Skin epidermis (tissue), 12 donors: ENCODE data around the gene AGBL4.

Experiments
- H3K27ac ChIP-seq, 21 experiments: fragments of 200-600 bp; sonication (generic) in 11 of 21; one replicate each; pipeline ENCODE4 v1.5.0; 2020; ENCODE audit warnings: mild to moderate bottlenecking in 3 of 21, inconsistent platforms in 2 of 21, moderate library complexity in 2 of 21
- H3K4me3 ChIP-seq, 7 experiments: fragments of 200-600 bp; sonication (generic) in 2 of 7; one replicate each; pipeline ENCODE4 v1.5.0; 2020; ENCODE audit warnings: inconsistent platforms in 2 of 7, mild to moderate bottlenecking in 2 of 7, moderate library complexity in 1 of 7

The AGBL4 gene

DNA sequence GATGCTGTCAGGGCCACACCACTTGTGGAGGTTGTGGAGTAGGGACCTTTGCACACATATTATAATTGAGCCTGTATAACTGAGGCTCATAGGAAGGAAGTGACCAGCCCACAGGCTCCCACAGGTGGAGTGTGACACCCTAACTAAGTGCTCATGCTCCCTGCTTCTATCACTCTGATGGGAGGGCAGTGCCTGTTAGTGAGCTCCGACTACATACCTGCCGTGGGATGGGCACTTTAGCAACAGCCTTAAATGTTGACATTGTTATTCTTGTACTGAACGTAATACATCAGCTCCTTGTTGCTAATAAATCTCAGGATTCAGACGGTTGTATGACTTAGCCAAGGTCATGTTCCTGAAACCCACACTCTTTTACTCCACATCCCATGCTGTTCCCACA is 1305.0 kb downstream of the AGBL4 start:
- Histone ChIP-seq H3K4me3 (no peak overlapping the region), H3K27ac (peak overlapping the region in 2 of 21 experiments; percentile 14 to 51)

DNA sequence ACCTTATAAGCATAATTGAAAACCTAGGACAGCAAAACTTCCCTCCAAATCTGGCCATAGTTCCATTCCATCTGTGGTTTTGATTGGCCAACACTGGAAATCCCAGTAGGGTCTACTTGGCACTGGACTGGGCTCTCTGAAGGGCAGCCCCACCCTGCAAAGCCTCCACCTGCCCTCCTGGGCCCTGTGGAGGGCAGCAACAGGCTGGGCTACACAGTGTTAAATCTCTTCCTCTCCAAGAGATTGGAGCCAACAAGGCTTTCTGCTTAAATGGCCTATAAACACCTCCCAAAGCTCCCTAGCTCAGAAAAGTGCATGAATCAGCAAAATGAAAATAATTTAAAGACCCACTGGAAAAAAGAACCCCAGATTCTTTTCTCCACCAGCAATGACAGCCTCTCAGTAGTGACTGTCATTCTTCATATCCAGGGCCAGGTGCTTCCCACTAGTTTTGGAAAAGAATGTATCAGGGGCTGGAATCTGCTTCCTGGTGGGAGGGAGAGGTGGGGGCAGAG is 1305.6 kb downstream of the AGBL4 start:
- H3K4me3 ChIP-seq: no peak overlapping the region
- H3K27ac ChIP-seq: no peak overlapping the region

DNA sequence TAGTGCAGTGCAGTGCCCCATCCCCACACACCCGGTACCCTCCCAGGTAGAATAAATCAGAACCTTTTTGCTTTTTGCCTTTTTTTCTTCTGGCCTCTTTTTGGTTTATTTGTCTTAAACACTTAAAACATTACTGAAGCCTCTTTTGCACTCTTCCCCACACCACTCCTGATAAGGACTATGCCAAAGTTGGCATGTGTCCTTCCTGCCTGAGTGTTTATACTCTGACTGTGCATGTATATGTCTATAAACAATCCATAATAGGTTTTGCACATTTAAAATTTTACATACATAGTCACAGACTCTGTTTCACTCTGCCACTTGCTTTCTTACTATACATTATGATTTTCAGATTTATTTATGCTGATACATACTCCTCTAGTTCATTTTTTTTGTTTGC is 1306.7 kb downstream of the AGBL4 start:
- no peak overlapping the region for H3K4me3 ChIP-seq

DNA sequence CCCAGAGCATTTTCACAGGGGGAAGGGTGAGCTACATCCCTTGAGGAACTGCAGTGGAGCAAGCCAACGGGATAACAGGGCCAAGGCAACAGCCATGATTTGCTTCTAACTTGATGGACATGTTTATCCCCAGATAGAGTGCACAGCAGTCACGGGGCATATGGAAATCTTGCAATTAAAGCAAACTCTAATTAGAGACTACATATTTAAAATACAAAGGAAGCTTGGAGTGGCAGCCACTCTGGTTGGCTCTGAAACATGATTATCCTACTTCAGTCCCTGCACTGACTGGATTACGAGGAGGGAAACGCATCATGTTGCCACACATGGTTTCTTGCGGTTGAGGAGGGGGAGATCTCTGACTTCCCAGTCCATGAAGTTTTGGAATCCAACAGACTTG is 1307.8 kb downstream of the AGBL4 start:
- H3K4me3 ChIP-seq: no peak overlapping the region
- H3K27ac ChIP-seq: no peak overlapping the region

More for the DNA sequence above, 1306.7 kb downstream of the AGBL4 start:
- H3K27ac ChIP-seq: no peak overlapping the region

DNA sequence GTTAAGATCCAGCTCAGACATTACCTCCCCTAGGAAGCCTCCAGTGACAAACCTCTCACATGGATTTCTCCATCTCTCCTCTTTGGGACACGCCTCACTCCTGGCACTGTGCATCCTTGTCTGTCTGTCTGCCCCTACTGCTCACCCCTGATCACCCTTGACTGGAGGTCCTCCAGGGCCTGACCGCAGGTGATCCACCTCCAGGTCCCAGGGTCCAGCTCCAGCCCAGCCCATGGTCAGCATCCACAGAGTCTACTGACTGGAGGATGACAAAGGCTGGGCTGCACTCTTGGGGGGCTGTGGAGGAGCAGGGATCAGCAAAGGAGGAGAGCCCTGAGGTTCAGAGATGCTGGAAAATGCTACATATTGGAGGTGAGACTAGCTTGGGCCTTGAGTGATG is 1312.8 kb downstream of the AGBL4 start:
- no peak overlapping the region for H3K27ac ChIP-seq
- no peak overlapping the region for H3K4me3 ChIP-seq

DNA sequence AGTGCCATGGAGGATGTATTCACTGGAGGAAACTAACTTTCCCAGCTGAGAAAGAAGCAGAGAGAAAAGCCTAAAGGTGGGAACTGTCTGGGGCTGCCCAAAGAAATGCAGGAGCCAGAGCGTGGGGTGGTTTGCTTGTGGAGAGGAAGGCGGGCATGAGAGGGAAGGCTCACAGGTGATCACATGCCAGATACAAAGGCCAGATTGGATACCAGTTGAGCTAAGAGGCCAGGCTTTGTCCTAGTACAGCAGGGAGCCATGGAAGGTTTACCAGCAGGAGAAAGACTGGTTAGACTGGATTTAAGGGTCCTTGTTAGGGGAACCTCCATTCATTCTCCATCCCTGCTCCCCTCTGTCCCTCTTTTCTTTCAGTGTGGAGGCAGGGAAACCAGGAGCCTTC is 1313.4 kb downstream of the AGBL4 start:
- H3K27ac ChIP-seq: no peak overlapping the region

DNA sequence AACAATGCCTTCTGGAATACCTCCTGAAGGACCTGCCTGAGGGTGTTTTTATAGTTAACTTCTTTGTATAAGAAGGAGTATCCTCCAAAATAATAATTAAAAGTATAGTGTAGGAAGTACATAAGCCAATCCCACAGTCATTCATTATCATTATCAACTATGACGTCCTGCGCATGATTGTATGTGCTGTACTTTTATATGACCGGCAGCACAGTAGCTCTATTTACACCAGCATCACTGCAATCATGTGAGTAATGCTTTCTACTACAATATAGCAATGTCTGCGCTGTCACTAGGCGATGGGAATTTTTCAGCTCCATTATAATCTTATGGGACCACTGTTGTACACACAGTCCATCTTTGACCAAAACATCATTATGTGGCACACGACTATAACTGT is 1319.0 kb downstream of the AGBL4 start:
- Histone ChIP-seq H3K4me3 (no peak overlapping the region), H3K27ac (no peak overlapping the region)

More for the DNA sequence above, 1313.4 kb downstream of the AGBL4 start:
- no peak overlapping the region for H3K4me3 ChIP-seq

DNA sequence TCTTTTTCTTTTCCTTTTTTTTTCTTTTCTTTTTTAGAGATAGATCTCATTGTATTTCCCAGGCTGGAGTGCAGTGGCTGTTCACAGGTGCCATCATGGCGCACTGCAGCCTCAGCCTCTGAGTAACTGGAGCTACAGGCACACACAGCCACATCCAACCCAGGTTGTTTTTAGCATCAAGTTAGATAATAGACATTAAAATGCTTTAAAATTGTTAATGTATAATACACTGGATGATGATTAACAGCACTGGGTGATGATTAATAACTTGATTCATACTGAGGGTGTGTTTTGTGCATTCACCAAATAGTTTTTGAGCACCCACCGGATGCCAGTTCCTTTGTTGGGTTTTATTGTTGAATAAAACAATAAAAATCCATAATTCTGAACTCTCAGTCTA is 1322.3 kb downstream of the AGBL4 start:
- no peak overlapping the region for H3K27ac ChIP-seq
- no peak overlapping the region for H3K4me3 ChIP-seq

DNA sequence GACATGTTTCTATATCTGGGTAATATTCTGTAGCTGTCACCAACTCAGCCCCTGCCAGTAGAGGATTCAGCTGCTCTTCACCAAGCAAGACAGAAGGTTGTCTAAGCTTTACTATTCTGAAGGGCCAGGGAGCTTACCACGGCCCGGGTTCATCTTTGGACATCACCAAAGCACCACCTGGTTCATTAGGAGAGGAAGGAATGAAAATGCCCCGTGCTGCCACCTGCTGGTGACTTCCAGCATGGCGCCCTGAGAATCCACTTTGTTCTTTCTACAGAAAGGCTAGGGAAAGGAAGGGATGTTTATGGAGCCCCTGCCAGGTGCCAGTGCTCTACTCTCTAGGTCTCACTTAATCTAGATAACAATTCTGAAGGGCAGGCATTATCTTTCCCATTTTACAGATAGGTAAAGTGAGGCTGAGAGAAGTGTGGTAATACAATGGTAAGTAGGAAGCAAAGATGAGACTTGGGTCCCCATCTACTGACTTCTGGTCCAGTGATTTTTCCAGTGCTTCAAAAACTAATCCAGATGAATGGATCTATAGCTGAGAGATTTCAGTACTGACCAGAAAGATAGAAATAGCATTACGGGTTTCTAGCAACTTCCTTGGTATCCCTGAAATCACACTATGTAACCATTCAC is 1326.6 kb downstream of the AGBL4 start:
- no peak overlapping the region for H3K27ac ChIP-seq
- no peak overlapping the region for H3K4me3 ChIP-seq

DNA sequence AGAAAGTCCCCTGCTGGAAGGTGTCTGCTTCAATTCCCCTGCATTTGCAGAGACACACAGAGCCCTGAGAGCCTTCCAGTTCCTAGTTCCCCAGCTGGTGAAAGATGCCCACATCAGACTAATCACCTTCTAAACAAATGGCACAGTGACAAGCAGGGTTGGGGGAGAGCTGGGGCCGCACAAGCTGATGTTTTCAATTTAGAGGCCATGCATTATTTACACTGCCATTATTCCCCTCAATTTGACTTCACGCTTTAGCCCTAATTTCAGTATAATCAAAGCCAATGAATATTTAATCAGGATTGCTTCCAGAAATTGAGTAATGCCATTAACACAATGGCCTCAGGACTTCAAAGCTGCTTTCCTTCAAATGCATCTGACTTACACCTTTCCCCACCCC is 1328.6 kb downstream of the AGBL4 start:
- no peak overlapping the region for H3K27ac ChIP-seq

DNA sequence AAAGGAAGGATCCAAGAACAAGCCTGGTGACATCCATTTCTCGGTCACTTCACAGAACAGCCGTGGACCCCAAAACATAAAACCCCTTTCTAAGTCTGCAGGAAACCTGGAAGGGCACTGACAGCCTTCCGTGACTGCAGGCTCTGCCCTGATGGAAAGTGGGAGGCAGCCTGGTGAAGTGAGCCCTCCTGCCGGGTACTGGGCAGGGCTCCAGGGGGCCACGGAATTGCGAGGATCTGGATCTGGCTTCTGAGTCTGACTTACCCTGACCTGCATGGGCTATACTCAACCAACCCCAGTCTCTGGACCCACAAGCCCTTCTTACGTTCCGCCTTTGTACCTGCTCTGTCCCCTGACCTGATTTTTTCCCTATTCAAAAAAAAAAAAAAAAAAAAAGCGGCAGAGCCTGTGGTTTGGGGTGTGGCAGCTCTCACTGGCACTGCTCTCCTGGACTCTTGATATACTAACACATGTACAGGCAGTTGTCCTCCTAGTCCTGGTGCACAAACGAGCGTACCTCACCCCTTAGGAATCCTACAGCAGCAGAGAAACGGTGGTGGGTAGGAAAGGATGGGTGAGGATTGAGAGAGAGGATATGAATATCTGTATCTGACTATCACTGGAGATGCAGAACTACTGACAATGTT is 1330.0 kb downstream of the AGBL4 start:
- no peak overlapping the region for H3K27ac ChIP-seq

More for the DNA sequence above, 1328.6 kb downstream of the AGBL4 start:
- H3K4me3 ChIP-seq: no peak overlapping the region

DNA sequence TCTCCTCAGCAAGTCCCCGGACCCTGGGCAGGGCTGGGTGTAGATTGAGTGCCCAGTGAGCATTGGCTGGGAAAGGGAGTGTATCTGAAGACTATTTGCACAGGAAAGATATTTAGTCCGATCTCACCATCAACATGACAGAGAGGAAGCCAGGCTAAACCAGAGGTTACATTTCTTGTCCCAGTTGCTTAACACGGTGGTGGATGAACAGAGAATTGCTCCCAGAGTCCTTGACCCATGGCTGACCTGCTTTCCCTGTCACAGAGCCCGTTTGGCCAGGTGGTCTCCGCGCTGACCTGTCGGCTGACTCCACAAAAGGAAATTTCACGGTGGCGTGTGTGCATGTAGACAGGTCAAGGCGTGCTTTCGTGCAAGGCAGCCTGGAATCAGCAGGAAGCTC is 1330.6 kb downstream of the AGBL4 start:
- Histone ChIP-seq H3K4me3 (no peak overlapping the region), H3K27ac (no peak overlapping the region)

More for the DNA sequence above, 1330.0 kb downstream of the AGBL4 start:
- H3K4me3 ChIP-seq: no peak overlapping the region

DNA sequence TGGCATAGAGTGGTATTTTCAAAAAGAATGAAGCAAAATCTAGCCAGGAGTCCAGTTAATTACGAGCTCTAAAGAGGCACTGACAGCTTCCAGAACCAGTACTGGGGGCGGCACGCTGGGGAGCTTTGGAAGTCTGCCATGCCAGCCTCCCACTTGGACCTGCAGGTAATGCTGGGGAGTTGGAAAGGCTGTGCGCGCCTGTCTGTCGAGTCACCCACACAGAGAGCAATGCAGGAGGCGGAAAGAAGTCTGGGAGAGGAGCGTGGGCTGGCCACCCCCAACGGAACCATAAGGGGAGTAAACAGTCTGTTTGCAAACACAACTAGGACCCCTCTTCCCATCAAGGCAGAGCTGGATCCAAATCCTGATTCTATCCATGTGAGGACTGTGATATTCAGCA is 1331.5 kb downstream of the AGBL4 start:
- no peak overlapping the region for H3K27ac ChIP-seq
- H3K4me3 ChIP-seq: no peak overlapping the region

DNA sequence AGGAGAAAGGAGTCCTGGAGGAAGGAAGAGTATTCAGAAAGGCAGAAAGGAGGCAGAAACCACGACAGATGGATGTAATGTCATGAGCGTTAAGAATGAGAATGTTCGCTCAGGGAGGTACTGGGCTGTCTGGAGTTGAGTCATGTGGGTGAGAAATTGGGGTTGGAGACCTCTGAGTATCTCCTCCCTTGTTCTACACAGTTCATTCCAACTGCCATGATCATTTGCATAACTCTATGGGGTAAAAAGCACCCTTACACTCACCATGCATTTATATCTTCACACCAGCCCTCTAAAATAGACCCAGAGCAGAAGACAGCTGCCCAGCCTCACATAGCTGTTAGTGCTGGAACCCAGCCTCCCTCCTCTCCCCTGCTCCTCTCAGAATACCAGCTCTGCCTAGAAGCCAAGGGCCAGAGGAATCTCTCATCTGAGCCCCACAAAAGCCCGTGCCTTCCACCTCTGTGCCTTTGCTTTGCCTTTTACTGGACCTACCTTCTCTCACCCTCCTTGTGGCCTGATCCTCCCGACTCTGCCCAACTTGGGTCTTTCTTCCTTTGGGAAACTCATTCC is 1332.2 kb downstream of the AGBL4 start:
- Histone ChIP-seq H3K4me3 (no peak overlapping the region), H3K27ac (no peak overlapping the region)

DNA sequence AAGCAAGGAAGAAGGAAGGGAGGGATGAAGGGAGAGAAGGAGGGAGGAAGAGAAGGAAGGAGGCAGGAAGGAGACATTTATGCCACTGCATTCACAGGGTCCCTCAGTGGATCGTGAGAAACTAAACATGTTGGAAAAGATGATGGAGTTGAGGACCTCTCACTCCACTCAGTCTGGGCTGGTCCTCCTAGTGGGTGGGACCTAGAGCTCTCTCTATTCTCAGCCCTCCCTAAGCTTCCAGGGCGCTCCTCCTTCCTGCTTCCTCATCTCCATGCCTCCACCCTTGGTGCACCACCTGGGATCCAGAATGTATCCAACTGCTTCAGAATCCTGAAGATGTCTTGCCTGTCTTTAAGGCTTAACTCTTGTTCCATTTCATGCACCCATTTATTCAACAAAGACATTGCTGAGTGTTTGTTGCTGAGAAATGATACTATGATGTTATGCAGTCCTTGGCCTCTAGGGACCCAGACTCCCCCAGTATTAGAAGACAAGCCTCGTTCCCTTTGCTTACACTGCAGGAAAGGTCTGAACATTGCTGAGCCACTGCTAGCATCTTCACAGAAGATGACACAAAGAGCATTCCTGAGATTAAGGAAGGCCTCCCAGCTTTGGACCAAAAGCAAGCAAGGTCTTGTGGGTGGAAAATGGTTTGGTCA is 1335.5 kb downstream of the AGBL4 start:
- Histone ChIP-seq H3K4me3 (no peak overlapping the region), H3K27ac (no peak overlapping the region)

DNA sequence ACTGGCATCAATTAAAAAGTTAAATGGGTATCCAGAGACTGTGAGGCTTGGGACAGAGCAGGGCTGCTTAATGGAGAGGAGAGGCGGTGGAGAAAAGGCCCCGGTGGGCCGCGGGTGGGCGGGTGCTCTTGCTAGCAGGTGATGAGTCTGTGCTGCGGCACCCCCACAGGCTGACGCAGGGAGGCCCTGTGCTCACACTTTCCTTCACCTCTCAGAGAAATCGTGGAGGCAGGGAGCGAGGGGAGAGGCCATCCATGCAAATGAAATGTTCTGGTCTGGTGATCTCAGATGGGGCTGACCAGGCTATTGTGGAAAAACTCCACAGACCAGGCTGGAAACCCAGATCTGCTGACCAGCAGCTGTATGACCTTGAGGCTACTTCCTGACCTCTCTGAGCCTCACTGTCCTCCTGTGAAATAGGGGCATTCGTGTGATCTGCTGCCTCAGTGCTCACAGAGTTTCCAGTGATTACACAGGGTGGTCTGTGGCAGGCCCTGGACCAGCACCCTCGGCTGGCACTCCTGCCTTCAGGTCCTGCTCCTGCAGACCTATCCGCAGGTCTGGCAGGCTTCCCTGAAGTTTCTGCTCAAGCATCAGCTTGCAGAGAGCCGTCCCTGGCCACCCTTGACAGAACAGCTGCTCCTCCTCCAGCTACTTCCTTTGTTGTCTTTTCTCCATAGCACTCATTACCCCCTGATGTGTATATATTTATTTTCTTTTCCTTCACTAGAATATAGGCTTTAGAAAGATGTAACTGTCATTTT is 1336.3 kb downstream of the AGBL4 start:
- Histone ChIP-seq H3K4me3 (no peak overlapping the region), H3K27ac (no peak overlapping the region)

DNA sequence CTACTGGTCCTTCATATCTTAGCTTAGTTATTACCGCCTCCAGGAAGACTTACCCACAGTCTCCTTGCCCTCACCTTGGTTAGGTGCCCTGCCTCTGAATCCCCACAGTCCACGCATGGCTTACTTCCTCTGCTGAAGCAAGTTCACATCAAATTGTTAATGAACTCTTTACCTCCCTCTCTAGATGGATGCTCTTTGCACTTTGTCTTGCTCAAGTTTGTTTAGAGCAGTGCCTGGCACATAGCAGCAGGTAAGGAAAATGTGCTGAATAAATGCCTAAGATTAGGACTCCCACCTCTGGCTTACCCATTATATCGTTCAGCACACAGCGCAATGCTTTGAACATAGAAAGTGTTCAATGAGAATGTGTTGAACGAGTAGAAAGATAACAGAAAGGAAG is 1337.6 kb downstream of the AGBL4 start:
- Histone ChIP-seq H3K4me3 (no peak overlapping the region), H3K27ac (no peak overlapping the region)

DNA sequence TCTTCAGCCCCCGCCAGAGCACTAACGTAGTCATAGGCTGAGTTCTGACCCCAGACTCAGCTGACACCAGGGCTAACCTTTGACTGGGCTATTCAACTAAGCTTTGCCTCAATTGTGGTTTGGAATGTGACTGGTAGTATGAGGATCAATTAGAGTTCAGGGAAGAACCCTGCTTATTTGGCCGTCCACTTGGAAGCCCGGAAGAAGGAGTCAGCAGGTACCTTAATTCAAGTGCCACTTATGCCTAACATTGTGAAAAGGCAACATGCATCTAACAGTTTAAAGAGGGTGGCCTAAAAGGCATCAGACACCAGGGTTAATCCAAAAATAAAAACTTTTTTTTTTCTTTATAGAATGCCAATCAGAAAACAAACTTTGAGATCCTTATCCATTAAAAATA is 1339.4 kb downstream of the AGBL4 start:
- no peak overlapping the region for H3K27ac ChIP-seq
- H3K4me3 ChIP-seq: no peak overlapping the region

DNA sequence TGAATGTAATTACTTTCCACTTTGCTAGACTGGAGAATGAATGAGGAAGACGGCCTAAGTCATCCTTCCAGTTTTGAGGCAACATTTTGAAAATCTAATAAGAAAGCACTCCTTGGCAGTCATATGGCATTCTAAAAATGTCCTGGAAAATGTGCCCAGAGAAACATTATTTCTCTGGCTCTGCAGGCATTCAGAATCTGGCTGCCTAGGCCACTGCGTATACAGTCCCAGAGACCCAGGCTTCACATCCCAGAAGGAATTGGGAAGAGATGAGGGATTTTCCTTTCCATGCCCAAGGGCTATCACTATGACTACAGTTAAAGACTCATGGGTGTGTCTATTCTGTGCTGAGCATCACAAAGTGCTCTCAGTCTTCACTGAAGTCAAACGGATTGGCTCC is 1339.9 kb downstream of the AGBL4 start:
- H3K27ac ChIP-seq: no peak overlapping the region
- H3K4me3 ChIP-seq: no peak overlapping the region
